Activated naive CD8-positive, alpha-beta T cell (primary cell): ENCODE measurements around the gene WARS2.

Experiments
- H3K27ac Mint-ChIP-seq: one replicate; pipeline ENCODE4 v1.8.0; 2021; ENCODE audit warnings: mixed read lengths
- H3K27me3 Mint-ChIP-seq: one replicate; pipeline ENCODE4 v1.8.0; 2021; ENCODE audit warnings: mixed read lengths
- H3K36me3 Mint-ChIP-seq: one replicate; pipeline ENCODE4 v1.8.0; 2021; ENCODE audit warnings: mixed read lengths
- H3K4me1 Mint-ChIP-seq: one replicate; pipeline ENCODE4 v1.8.0; 2021; ENCODE audit warnings: low read depth, mixed read lengths
- H3K4me3 Mint-ChIP-seq: one replicate; pipeline ENCODE4 v1.8.0; 2021; ENCODE audit warnings: mild to moderate bottlenecking, mixed read lengths
- H3K9me3 Mint-ChIP-seq: one replicate; pipeline ENCODE4 v1.8.0; 2021; ENCODE audit warnings: low read depth, mixed read lengths

WARS2 gene

GRCh38 chr1:118987468-118988185 is 152.8 kb downstream of the WARS2 start:
- Mint-ChIP-seq H3K27me3 (peaks cover 64% of the 10 kb centered on the region), H3K9me3 (no peaks in the 10 kb centered on the region), H3K27ac (no peak overlapping the region), H3K36me3 (peaks cover 3% of the 10 kb centered on the region), H3K4me1 (peaks cover 45% of the 10 kb centered on the region), H3K4me3 (peak overlapping the region; percentile 63)

- Mint-ChIP-seq H3K36me3 (peaks cover 4% of the 10 kb centered on the region), H3K27ac (no peak overlapping the region), H3K4me3 (peak overlapping the region; percentile 63), H3K4me1 (peaks cover 45% of the 10 kb centered on the region), H3K9me3 (no peaks in the 10 kb centered on the region), H3K27me3 (peaks cover 65% of the 10 kb centered on the region)
These were observed 153.6 kb downstream of the WARS2 start for GRCh38 chr1:118986555-118987467.

- peaks cover 60% of the 10 kb centered on the region for H3K27me3 Mint-ChIP-seq
- peak overlapping the region; percentile 72 for H3K4me3 Mint-ChIP-seq
- H3K27ac Mint-ChIP-seq, result no peak overlapping the region
- peaks cover 4% of the 10 kb centered on the region for H3K36me3 Mint-ChIP-seq
- peaks cover 45% of the 10 kb centered on the region for H3K4me1 Mint-ChIP-seq
- no peaks in the 10 kb centered on the region for H3K9me3 Mint-ChIP-seq
These were observed 154.6 kb downstream of the WARS2 start for GRCh38 chr1:118985640-118986554.

- Mint-ChIP-seq H3K27ac (no peak overlapping the region), H3K27me3 (peaks cover 61% of the 10 kb centered on the region), H3K4me1 (peaks cover 48% of the 10 kb centered on the region), H3K9me3 (no peaks in the 10 kb centered on the region), H3K36me3 (peaks cover 4% of the 10 kb centered on the region), H3K4me3 (peak overlapping the region; percentile 72)
These were observed 155.5 kb downstream of the WARS2 start for GRCh38 chr1:118984722-118985639.

GRCh38 chr1:118984086-118984721 is 156.2 kb downstream of the WARS2 start:
- Mint-ChIP-seq H3K4me1 (peaks cover 47% of the 10 kb centered on the region), H3K27ac (no peak overlapping the region), H3K36me3 (peaks cover 4% of the 10 kb centered on the region), H3K9me3 (no peaks in the 10 kb centered on the region), H3K4me3 (peak overlapping the region; percentile 49), H3K27me3 (peaks cover 63% of the 10 kb centered on the region)

GRCh38 chr1:118983558-118984041 is 156.9 kb downstream of the WARS2 start:
- no peaks in the 10 kb centered on the region for H3K9me3 Mint-ChIP-seq

GRCh38 chr1:118982821-118983557 is 157.5 kb downstream of the WARS2 start:
- H3K9me3 Mint-ChIP-seq, result no peaks in the 10 kb centered on the region
- peaks cover 65% of the 10 kb centered on the region for H3K27me3 Mint-ChIP-seq
- H3K4me3 Mint-ChIP-seq, result no peak overlapping the region
- no peak overlapping the region for H3K27ac Mint-ChIP-seq
- H3K36me3 Mint-ChIP-seq, result peaks cover 4% of the 10 kb centered on the region
- H3K4me1 Mint-ChIP-seq, result peaks cover 41% of the 10 kb centered on the region

More at GRCh38 chr1:118983558-118984041, 156.9 kb downstream of the WARS2 start:
- Mint-ChIP-seq H3K4me3 (peak overlapping the region; percentile 49), H3K27ac (no peak overlapping the region), H3K27me3 (peaks cover 62% of the 10 kb centered on the region), H3K36me3 (peaks cover 4% of the 10 kb centered on the region), H3K4me1 (peaks cover 46% of the 10 kb centered on the region)

GRCh38 chr1:118982266-118982665 is 158.2 kb downstream of the WARS2 start:
- Mint-ChIP-seq H3K4me3 (no peak overlapping the region), H3K4me1 (peaks cover 40% of the 10 kb centered on the region), H3K27ac (no peak overlapping the region), H3K27me3 (peaks cover 69% of the 10 kb centered on the region), H3K36me3 (peaks cover 4% of the 10 kb centered on the region), H3K9me3 (peaks cover 4% of the 10 kb centered on the region)

GRCh38 chr1:118981436-118981835 is 159.0 kb downstream of the WARS2 start:
- peaks cover 65% of the 10 kb centered on the region for H3K27me3 Mint-ChIP-seq
- H3K9me3 Mint-ChIP-seq, result peaks cover 4% of the 10 kb centered on the region
- no peak overlapping the region for H3K4me3 Mint-ChIP-seq
- peaks cover 4% of the 10 kb centered on the region for H3K36me3 Mint-ChIP-seq
- H3K4me1 Mint-ChIP-seq, result peaks cover 32% of the 10 kb centered on the region
- H3K27ac Mint-ChIP-seq, result no peak overlapping the region
